T-helper 22 cell (primary cell): ENCODE results near the gene ZMIZ1.

Source experiments
- DNase-seq: peaks from one replicate; pipeline ENCODE4 v3.0.0-alpha.2; 2020; ENCODE audit warnings: low read depth

ZMIZ1 gene

GRCh38 chr10:79187121-79187940 lies 118.6 kb downstream of the ZMIZ1 start:
- DNase-seq, result no peak

DNA sequence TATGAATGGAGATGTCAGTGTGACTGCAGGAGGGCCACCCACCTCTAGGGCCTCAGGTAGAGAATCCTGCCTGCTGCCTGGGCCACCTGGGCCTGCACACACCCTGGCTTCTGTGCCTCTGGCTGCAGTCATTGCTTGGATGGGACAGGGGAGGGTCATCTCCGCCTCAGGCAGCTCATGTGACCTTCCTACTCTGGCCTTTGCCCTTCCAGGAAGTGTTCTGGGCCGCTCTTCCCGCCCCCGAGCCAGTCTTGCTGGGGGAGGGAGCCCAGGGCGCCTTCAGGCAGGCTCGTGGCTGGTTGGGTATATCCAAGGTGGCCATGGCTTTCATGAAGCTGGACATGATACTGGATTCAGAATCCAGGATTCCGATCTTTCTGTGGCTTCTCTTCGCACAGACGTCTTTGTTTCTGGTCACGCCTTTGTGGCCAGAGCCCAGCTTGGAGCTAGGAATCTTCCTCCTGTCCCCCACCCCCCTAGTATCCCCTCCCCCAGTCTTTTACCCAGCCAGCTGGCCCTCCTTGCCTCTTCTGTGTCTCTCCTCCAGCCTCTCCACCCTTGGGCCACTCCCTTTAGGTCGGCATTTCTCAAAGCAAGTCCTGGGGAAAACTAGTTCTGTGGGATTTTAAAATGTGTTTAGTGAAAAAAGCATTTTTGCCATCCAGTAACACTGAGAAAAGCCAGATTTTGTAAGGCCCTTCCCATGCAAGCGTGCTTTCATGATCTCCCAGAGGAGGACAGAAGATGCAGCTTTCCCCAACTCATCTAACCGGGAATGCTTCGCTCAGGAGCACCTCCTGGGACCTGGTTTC lies 119.6 kb downstream of the ZMIZ1 start:
- DNase-seq, result no peak

- no peak for DNase-seq
Observed at GRCh38 chr10:79189181-79189580, 120.4 kb downstream of the ZMIZ1 start.

GRCh38 chr10:79189853-79190435 lies 121.2 kb downstream of the ZMIZ1 start:
- DNase-seq, result no peak

DNA sequence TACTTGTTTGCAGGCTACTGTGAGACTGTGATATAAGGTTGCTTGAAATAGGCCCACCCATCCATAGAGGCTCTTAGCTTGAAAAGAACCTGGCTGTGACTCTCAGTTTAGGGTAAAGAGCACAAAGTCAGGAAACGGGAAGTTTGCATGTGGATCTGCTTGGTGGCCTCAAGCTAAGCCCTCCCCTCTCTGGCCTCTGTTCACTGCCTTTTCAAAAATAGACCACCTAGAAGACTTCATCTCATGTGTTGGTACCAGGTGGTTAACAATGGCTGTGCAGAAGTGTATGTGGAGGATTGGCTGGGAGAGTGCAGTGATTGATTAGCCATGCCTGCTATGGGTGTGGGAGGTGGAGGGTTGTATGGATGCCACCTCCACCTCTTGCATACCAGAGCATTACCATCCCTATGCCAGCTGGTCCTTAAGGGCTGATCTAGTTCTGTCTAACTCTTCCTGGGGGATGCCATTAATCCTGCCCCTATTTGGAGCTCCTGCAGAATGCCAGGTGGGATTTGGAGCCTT lies 122.0 kb downstream of the ZMIZ1 start:
- DNase-seq, result no peak

DNA sequence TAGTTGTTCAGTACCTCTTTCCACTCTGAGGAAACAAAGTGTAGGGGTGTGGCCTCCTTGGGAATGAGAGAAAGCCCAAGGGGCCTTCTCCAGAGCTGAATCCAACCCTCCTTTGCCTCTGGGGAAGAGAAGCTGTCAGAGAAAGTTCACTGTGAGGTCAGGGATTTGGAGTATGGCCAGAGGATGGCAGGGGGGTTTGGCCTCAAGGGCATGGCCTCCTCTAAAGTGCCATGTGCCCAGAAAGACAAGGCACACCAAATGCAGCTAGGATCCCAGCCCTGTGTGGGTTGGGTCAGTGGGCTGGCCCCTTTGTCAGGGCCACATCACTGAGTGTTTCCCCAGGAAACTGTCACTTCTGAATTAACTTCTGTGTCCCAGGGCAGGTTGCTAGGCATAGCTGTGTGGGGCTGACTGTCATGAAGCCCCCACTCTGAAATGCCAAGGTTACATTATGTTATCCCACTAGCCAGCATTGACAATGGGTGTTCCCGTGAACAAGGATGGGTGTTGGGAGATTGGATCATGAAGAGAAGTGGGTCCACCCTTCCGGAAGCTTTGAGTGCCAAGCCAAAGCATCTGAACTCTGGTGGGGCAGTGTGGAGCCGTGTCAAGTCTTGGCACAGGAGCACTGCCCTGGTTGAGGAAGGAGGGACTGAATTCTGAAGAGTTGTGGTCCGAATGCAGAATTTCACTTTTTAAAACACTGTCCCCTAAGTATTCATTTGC lies 123.3 kb downstream of the ZMIZ1 start:
- no peak for DNase-seq

DNA sequence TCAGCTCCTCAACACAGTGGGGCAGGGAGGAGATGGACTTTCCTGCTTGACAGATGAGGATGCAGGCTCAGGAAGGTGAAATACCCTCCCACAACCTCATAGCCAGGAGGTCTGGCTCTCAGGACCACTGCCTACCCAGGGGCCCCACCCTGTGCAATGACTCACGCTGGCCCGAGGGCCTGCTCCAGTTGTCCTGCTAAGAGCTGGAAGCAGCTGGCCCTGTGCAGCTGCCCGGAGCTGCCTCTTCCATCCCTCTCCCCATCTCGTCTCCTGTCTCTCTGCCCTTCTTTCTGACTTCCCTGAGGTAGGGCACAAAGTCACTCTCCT lies 123.9 kb downstream of the ZMIZ1 start:
- no peak for DNase-seq

GRCh38 chr10:79193694-79194382 lies 125.1 kb downstream of the ZMIZ1 start:
- DNase-seq, result no peak

GRCh38 chr10:79195091-79195923 lies 126.5 kb downstream of the ZMIZ1 start:
- peak; percentile 38 for DNase-seq

DNA sequence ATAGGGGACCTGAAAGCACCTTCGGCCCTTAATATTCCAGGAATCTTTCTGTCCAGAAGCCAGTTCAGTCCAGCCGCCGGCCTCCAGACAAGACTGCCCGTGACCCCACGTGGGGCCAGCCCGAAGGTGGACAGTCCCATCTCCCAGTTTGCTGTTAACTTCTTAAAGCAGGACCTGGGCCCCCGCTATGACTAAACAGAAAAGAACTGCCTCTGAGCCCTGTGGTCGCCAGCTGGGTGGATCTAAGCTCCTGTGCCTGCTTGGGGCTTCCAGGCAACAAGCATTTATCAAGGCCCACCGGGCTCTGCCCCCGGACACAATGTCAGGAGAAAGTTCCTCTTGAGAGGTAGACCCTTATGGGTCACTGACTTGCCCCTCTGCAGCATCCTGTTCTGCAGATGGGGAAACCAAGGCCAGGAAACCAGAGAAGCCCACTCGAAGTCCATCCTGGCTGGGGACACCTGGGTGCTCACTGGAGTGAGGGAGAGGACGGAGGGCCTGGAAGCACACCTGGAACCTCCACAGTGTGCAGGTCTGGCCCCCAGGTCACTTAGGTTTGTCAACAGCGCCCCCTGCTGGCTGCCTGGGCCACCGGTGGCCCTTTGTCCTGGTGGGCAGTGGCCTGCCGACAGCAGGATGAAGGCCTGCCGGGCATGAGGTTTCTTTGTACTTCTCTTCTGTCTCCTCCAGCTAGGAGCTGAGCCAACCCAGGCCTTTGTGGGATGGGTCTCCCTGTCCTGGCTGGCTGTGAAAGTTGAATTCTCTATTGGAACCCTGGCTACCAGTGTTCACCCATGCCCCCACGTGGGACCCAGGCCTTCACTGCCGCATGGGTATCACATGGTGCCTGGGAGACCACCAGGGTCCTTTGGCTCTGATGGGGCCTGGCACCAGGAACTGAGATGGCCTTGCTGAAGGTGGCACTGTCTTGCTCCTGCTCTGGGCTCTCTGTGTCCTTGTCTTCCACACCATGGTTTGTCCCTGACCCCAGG lies 128.0 kb downstream of the ZMIZ1 start:
- peak; percentile 25 for DNase-seq

DNA sequence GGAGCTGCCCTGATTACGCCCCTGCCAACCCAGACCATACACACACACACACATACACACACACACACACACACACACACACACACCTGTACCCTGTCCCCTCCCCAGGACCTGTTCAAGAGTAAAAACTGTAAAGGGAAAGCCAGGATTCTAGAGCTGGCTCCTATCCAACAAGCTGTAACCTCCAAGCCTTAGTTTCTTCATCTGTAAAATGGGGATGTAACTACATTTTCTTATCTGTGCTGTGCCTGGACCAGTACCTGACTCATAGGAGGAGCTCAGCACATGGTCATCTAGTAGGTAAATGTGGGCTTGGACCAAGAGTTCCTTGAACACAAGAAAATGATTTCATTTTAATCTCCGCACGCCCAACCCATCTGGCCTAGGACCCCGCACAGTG lies 128.8 kb downstream of the ZMIZ1 start:
- DNase-seq, result no peak

DNA sequence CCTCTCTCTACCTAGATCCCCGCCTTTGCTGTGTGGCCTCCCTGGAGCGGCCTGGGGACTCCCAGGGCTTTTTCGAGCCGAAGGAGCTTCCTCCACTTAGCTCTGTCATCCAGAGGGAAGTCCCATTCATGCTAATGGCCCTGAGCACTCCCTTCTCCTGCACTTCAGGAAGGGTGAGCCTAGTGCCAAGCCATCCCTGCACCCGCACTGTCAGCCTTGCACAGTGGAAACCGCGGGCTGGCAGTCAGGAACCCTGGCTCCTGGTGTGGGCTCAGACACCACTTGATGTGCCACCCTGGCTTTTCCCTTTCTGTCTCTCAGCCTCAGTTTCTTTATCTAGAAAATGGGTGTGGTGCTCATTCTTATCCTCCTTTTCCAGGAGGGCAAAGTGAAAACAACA lies 131.6 kb downstream of the ZMIZ1 start:
- DNase-seq, result no peak

DNA sequence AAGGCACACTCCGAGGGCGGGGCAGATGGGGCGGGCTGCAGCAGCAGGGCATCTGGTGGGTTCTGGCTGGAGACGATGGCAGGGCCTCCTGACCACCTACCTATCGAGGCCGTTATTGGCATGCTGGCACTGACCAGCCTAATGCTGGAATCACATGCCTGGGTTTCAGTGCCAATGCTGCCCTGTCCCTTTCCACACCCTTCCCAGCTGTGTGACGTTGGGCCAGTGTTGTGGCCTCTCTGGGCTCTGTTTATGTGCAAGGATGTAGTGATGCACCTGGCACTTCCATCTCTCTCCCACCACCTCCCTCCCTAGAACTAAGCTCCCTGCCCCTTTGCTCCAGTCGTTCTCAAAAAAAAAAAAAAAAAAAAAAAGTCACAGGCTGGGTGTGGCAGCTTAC lies 132.9 kb downstream of the ZMIZ1 start:
- DNase-seq, result no peak

- DNase-seq, result no peak
Observed at GRCh38 chr10:79202188-79203013, 133.6 kb downstream of the ZMIZ1 start.

GRCh38 chr10:79203014-79203644 lies 134.4 kb downstream of the ZMIZ1 start:
- no peak for DNase-seq

DNA sequence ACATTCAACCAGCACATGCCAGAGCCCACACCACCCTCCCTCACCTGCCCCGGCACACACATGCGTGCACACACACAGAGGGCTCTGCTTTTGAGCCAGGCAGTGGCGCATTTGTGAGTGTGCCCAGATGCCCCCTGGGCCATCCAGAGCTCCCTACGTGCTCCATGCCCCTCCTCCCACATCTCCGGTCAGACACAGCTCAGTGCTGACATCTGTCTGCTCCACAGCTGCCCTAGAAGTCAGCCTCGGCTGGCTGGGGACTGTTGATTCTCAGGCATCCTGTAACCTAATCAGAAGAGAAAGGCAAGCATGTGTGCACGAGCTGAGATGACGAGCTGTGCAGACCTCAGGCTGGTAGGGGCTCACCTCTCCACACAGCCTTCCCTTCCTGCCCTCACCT lies 135.1 kb downstream of the ZMIZ1 start:
- no peak for DNase-seq

DNA sequence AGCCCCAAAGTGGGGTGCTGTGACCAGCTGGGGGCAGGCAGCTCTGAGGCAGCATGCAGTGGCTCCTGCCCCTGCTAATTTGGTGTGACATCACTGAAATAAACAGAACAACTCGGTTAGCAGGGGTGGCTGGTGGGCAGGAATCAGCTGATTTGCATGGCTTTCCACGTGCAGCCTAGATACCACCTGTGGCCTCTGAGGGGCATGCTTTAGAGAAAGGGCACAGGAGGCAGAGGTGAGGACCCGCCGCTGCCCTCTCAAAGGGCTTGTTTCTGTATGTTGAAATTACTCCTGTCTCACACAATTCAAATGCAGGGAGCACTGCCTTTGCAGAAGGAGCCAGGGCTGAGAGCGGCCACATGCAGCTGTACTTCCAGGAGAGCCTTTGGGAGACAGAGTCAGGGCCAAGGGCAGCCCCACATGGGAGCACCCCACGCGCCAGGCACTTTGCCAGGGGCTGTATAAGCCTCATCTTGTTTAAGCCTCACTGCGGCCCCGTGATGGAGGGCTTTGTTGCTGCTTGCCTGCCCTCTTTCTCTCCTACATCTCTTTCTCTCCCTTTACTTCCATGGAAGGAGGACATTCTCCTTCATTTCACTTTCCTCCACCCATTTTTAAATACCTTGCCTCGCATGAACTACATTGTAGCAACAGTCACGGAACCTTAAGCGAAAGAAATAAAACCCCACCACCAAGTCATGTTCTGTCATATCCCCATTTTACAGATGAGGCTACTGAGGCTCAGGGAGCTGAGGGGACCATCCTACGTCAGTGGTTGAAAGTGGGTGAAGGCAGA lies 137.7 kb downstream of the ZMIZ1 start:
- no peak for DNase-seq

- DNase-seq, result no peak
Observed at GRCh38 chr10:79207096-79207357, 138.3 kb downstream of the ZMIZ1 start.
